Testis (tissue), 3 donors: Measurements from ENCODE around the gene MCC. TPM values are rescaled to one million over a fixed set of nuclear protein-coding genes. Genes with fewer than 3 reads are reported as not detected.

Experiments
- DNase-seq: peaks from one replicate; pipeline ENCODE4 v3.0.0-alpha.2; 2019
- H3K27ac ChIP-seq, 2 donors: fragments of 200-600 bp; sonication (generic); one replicate each; pipeline ENCODE4 v1.5.1; 2019
- H3K27me3 ChIP-seq: fragments of 200-600 bp; sonication (generic); one replicate; pipeline ENCODE4 v1.5.1; 2019
- H3K36me3 ChIP-seq: fragments of 200-600 bp; sonication (generic); one replicate; pipeline ENCODE4 v1.5.1; 2017; ENCODE audit warnings: low read depth; ENCODE audit errors: missing control alignments
- H3K4me1 ChIP-seq: fragments of 200-600 bp; sonication (generic); one replicate; pipeline ENCODE4 v1.5.1; 2019
- H3K4me3 ChIP-seq, 2 donors: fragments of 200-600 bp; sonication (generic); one replicate each; pipeline ENCODE4 v1.5.1; 2017 to 2019
- H3K9me3 ChIP-seq: fragments of 200-600 bp; sonication (generic); one replicate; pipeline ENCODE4 v1.5.1; 2017
- CTCF ChIP-seq, 3 experiments: fragments of 450-650 bp in 2 of 3; fragments of 200-600 bp in 1 of 3; sonication (generic) in 1 of 3; IDR thresholded peaks; one replicate each; pipeline ENCODE4 v1.5.1; 2016 to 2019; ENCODE audit warnings: antibody characterized with exemption in 3 of 3, mild to moderate bottlenecking in 2 of 3, moderate library complexity in 1 of 3
- POLR2A ChIP-seq: fragments of 450-650 bp; IDR thresholded peaks from one replicate; pipeline ENCODE4 v1.6.1; 2017; ENCODE audit warnings: antibody characterized with exemption, mild to moderate bottlenecking, moderate library complexity
- WGBS, 2 donors: methylation state at CpG; one replicate each; pipeline ENCODE4 v1.1.5; 2018; 5-methylcytosine and 5-hydroxymethylcytosine counted together
- intact Hi-C: fragments of 100-400 bp; cut with DNase I; formaldehyde crosslinking; loops from one replicate; pipeline ENCODE4 v1.15.1; 2023; ENCODE audit warnings: low total_unique reads
- polyA plus RNA-seq: library from polyadenylated mRNA; stranded (reverse); fragments of 350-450 nt; fragmentation: Illumina TruSeq; extraction: RNeasy Lipid Tissue Mini Kit (QIAGEN cat#74804); gene quantifications from one replicate; pipeline ENCODE4 v1.2.3, GENCODE V29; 2014; ENCODE audit warnings: low read depth, low replicate concordance; ENCODE audit not compliant: insufficient read depth
- total RNA-seq, 2 donors: library from RNA; depleted of rRNA; stranded (reverse); fragments of >200 nt; gene quantifications; one replicate each; pipeline ENCODE4 v1.2.3, GENCODE V29; 2016

MCC gene
- total and polyA plus RNA-seq, 3 donors from 2014 or later: 7.1 to 23.7 (median 21.4) TPM

DNA sequence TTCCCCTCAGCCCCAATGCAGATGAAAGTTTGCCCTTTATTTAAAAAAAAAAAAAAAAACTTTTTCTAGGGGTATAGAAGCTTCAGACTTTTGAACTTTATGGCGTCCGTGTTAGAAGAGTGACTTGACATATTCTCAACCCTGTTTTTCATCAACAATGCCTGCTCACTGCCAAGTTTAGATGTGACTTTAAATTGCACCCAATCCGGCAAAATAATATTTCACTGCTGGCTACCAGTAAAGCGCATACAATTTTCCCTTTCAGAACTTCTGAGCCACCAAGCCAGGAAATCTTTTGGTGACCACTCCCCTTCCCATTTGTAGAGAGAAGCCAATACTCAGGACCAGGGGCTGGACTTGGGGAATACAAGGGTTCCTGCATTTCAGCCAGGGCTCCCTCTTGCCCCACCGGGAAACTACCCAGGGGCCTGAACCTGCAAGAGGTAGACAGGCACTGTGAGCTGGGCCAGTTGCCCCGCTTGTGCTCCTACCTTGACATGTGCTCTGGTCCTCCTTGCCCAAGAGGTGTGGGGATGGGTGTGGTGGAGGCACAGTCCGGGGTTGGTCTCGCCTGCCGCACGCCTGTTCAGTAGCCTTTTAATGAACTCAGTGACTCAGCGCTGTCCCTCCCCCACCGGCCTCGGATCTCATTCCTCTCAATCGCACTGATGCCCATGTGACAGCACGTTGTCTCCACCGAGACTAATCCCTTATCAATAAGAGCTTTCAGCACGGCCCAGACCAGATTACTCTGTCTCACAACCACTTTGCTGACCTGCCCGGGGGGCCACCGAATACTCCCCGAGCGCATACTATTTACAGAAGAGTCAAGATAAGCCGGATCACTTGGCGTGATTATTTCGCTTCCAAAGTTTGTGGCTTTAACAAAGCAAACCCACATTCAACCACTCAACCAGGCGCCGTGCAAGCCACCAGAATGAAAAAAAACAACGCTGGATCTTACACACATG lies 285.2 kb downstream of the MCC start:
- intact Hi-C loops: no loop called here
- no peak overlapping the region for H3K27ac ChIP-seq
- H3K4me1 ChIP-seq: no peaks in the 10 kb centered on the region
- no peak for TF ChIP-seq CTCF (IDR thresholded peaks at IDR 0.05)
- TF ChIP-seq POLR2A: no peak
- 84 to 87% methylated on average over 21 to 27 of the region's 27 CpGs for WGBS, 2 donors
- no peaks in the 10 kb centered on the region for H3K9me3 ChIP-seq
- no peaks in the 10 kb centered on the region for H3K36me3 ChIP-seq
- no peak for DNase-seq
- no peaks in the 10 kb centered on the region for H3K27me3 ChIP-seq
- H3K4me3 ChIP-seq: no peak overlapping the region

- 95 to 98% methylated on average over 8 of the region's 8 CpGs for WGBS, 2 donors
- Histone ChIP-seq H3K36me3 (no peaks in the 10 kb centered on the region), H3K4me3 (no peak overlapping the region), H3K4me1 (no peaks in the 10 kb centered on the region), H3K27ac (no peak overlapping the region), H3K9me3 (no peaks in the 10 kb centered on the region), H3K27me3 (no peaks in the 10 kb centered on the region)
- TF ChIP-seq POLR2A: no peak
- TF ChIP-seq CTCF (IDR thresholded peaks at IDR 0.05): no peak
- intact Hi-C loops: no loop called here
- DNase-seq: no peak
These were observed 286.0 kb downstream of the MCC start for GRCh38 chr5:113202287-113202686.

- H3K27me3 ChIP-seq: no peaks in the 10 kb centered on the region
- TF ChIP-seq POLR2A (no peak), CTCF (IDR thresholded peaks at IDR 0.05) (no peak)
- no peak for DNase-seq
- no peaks in the 10 kb centered on the region for H3K4me1 ChIP-seq
- WGBS, 2 donors: 76 to 77% methylated on average over 5 of the region's 5 CpGs
- no peak overlapping the region for H3K27ac ChIP-seq
- H3K9me3 ChIP-seq: no peaks in the 10 kb centered on the region
- intact Hi-C loops: no loop called here
- no peaks in the 10 kb centered on the region for H3K36me3 ChIP-seq
- no peak overlapping the region for H3K4me3 ChIP-seq
These were observed 286.5 kb downstream of the MCC start for GRCh38 chr5:113201715-113202114.

DNA sequence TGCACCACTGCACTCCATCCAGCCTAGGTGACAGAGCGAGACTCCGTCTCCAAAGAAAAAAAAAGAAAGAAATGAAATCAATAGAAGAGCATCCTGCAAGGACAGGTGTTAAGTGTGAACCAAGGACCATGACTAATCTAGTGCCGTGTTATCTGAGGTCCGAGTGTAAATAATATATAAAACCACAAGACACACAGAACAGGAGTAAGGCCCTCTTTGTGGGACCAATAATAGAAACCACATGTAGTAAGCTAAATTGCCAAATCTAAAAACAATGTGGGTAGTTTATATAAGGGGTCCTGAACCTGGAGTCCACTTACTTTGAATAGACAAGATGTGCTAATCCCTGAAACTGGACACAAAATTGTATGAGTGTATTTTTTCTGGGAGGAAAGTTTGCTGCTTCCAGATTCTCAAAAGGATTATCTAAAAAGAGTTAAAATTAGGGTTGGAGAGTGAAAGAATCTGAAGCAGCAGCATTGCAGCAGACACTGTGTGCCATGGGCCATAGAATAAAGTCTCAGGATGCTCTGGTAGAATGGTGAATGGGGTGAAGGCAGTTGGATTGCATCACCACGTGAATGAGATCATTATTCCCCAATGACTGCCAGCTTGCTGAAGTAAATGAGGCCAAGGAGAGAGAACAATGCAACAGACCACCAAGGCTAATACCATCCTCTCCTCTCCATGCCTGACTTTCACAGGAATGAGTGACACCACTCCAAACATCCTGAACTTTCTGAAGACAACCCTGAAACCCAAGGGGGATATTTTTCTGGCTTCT lies 288.9 kb downstream of the MCC start:
- no peak for DNase-seq
- intact Hi-C loops: no loop called here
- Histone ChIP-seq H3K4me3 (no peak overlapping the region), H3K27ac (no peak overlapping the region), H3K27me3 (no peaks in the 10 kb centered on the region), H3K9me3 (no peaks in the 10 kb centered on the region), H3K36me3 (no peaks in the 10 kb centered on the region), H3K4me1 (peaks cover 3% of the 10 kb centered on the region)
- TF ChIP-seq POLR2A (no peak), CTCF (IDR thresholded peaks at IDR 0.05) (no peak)
- WGBS, 2 donors: 78 to 90% methylated on average over 5 of the region's 5 CpGs
